Measurements from ENCODE around the gene KMT5C.

Gene KMT5C

GRCh38 chr19:55382013-55382412 lies 42.3 kb downstream of the KMT5C start:
- DNase-seq (ENCODE audit: low spot score): no peak
- Histone ChIP-seq H3K27me3 (ENCODE audit: insufficient read depth, poor library complexity, severe bottlenecking) (no peaks in the 10 kb centered on the region), H3K36me3 (ENCODE audit: low read depth) (peaks cover 16% of the 10 kb centered on the region), H3K4me3 (ENCODE audit: severe bottlenecking) (no peak overlapping the region), H3K4me1 (ENCODE audit: insufficient read depth, poor library complexity, severe bottlenecking) (peaks cover 5% of the 10 kb centered on the region), H3K9me3 (ENCODE audit: severe bottlenecking) (no peaks in the 10 kb centered on the region), H3K27ac (ENCODE audit: poor library complexity, severe bottlenecking) (no peak overlapping the region)
- no peak for TF ChIP-seq CTCF (IDR thresholded peaks at IDR 0.05; ENCODE audit: poor library complexity, severe bottlenecking)
- ATAC-seq (ENCODE audit: low read depth): no peak

GRCh38 chr19:55382522-55383054 lies 42.9 kb downstream of the KMT5C start:
- ATAC-seq (ENCODE audit: low read depth): no peak
- H3K36me3 ChIP-seq (ENCODE audit: low read depth): peaks cover 22% of the 10 kb centered on the region
- peak overlapping the region; percentile 73 for H3K4me3 ChIP-seq (ENCODE audit: severe bottlenecking)

GRCh38 chr19:55383279-55384130 lies 43.8 kb downstream of the KMT5C start:
- ATAC-seq (ENCODE audit: low read depth): peak; percentile 35
- TF ChIP-seq CTCF (IDR thresholded peaks at IDR 0.05; ENCODE audit: poor library complexity, severe bottlenecking): peak; percentile 52
- H3K4me1 ChIP-seq (ENCODE audit: insufficient read depth, poor library complexity, severe bottlenecking): peaks cover 9% of the 10 kb centered on the region
- peaks cover 31% of the 10 kb centered on the region for H3K36me3 ChIP-seq (ENCODE audit: low read depth)
- peak overlapping the region; percentile 73 for H3K4me3 ChIP-seq (ENCODE audit: severe bottlenecking)
- DNase-seq (ENCODE audit: low spot score): no peak
- peak overlapping the region; percentile 93 for H3K27ac ChIP-seq (ENCODE audit: poor library complexity, severe bottlenecking)
- H3K9me3 ChIP-seq (ENCODE audit: severe bottlenecking): no peaks in the 10 kb centered on the region
- no peaks in the 10 kb centered on the region for H3K27me3 ChIP-seq (ENCODE audit: insufficient read depth, poor library complexity, severe bottlenecking)

More at GRCh38 chr19:55382522-55383054, 42.9 kb downstream of the KMT5C start:
- DNase-seq (ENCODE audit: low spot score): no peak
- Histone ChIP-seq H3K9me3 (ENCODE audit: severe bottlenecking) (no peaks in the 10 kb centered on the region), H3K27ac (ENCODE audit: poor library complexity, severe bottlenecking) (peak overlapping the region; percentile 93), H3K4me1 (ENCODE audit: insufficient read depth, poor library complexity, severe bottlenecking) (peaks cover 7% of the 10 kb centered on the region), H3K27me3 (ENCODE audit: insufficient read depth, poor library complexity, severe bottlenecking) (no peaks in the 10 kb centered on the region)
- TF ChIP-seq CTCF (IDR thresholded peaks at IDR 0.05; ENCODE audit: poor library complexity, severe bottlenecking): no peak

- peaks cover 39% of the 10 kb centered on the region for H3K36me3 ChIP-seq (ENCODE audit: low read depth)
- peak; percentile 36 for TF ChIP-seq CTCF (IDR thresholded peaks at IDR 0.05; ENCODE audit: poor library complexity, severe bottlenecking)
- H3K27me3 ChIP-seq (ENCODE audit: insufficient read depth, poor library complexity, severe bottlenecking): no peaks in the 10 kb centered on the region
- no peak for DNase-seq (ENCODE audit: low spot score)
- peaks cover 9% of the 10 kb centered on the region for H3K4me1 ChIP-seq (ENCODE audit: insufficient read depth, poor library complexity, severe bottlenecking)
- peak within 1 kb of the TSS; percentile 73 for H3K4me3 ChIP-seq (ENCODE audit: severe bottlenecking)
- ATAC-seq (ENCODE audit: low read depth): peak; percentile 7; the same call in 2 of the 3 replicates
- no peaks in the 10 kb centered on the region for H3K9me3 ChIP-seq (ENCODE audit: severe bottlenecking)
- peak within 1 kb of the TSS; percentile 93 for H3K27ac ChIP-seq (ENCODE audit: poor library complexity, severe bottlenecking)
Observed at GRCh38 chr19:55384131-55384919, 44.6 kb downstream of the KMT5C start, which contains the start of gene TMEM238. TMEM238 (minus strand) TSS chr19:55384292; CDS start chr19:55384259, 33 bp downstream.
